SK-N-MC (cell line): ENCODE data around the gene NKX2-3.

Experiments
- EZH2 ChIP-seq: fragments of 200-600 bp; sonication (generic); IDR thresholded peaks from one replicate; pipeline ENCODE4 v1.6.1; 2017; ENCODE audit warnings: antibody characterized with exemption
- POLR2AphosphoS5 ChIP-seq: IDR thresholded peaks from 2 replicates; pipeline ENCODE4 v1.6.1; 2012; ENCODE audit warnings: mild to moderate bottlenecking, low read depth, low read length, borderline replicate concordance

DNA sequence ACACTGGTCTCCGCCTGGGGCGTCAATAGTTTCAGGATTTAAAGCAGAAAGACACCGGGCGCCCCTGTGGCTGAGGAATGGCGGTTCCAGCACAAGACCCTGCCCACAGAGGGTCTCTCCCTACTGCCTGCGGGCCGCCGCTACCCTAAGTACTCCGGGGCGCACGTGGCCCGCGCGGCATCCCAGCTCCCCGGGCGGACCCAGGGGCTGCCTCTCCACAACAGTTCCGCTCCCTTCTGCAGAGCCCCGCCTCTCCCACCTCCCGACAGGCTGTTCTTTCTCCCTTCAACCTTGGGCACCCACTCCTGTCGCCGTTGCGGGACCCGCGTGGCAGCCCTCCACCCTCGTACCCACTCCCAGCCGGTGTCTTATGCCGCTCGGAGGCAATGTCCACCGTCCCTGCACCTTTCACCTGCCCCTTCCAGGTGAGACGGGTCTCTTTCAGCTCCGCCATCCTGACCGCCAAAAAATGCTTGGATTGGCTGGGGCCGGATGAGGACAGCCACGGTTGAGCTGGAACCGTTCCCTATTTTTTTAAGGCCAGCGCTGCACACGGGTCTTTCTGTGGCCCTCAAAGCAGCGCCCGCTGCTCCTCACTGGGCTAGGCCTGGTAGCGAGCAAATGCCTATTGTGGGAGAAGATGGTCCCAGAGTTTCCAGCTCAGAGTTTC is 1.6 kb upstream of the NKX2-3 start:
- TF ChIP-seq POLR2AphosphoS5 = no peak
- TF ChIP-seq EZH2 = no peak
